Stimulated activated CD4-positive, alpha-beta T cell treated with anti-CD3 and anti-CD28 coated beads, Interleukin-2, amount 100 ng/mL, for 4 hours (primary cell): Measurements from ENCODE around the gene HMGA1.

Source experiments
- DNase-seq: peaks from one replicate; pipeline ENCODE4 v3.0.0-alpha.2; 2020; ENCODE audit warnings: low read depth

Gene HMGA1

GRCh38 chr6:34223956-34224940, 12.4 kb upstream of the HMGA1 start:
- peak; percentile 94 for DNase-seq

DNA sequence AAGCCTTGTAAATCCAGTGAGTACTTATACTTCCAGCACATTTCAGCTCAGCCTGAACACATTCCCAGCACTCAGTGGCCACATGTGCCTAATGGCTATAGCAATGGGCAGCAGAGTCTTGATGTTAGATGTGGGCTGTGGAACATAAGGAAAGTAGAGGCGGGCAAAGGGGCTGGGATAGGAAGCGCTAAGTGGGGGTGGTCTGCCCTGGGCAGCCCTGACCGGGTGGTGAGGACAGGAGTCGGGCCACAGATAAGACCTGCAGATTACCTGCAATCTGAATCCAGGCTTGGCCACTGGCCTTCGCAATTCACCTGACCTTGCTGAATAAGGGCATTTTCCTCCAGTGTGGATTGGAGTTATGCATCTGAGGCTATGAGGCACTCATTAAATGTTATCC, 11.1 kb upstream of the HMGA1 start:
- DNase-seq = no peak

- no peak for DNase-seq
These were observed 10.6 kb upstream of the HMGA1 start for GRCh38 chr6:34226066-34226465.

GRCh38 chr6:34226731-34227586, 9.7 kb upstream of the HMGA1 start:
- no peak for DNase-seq

DNA sequence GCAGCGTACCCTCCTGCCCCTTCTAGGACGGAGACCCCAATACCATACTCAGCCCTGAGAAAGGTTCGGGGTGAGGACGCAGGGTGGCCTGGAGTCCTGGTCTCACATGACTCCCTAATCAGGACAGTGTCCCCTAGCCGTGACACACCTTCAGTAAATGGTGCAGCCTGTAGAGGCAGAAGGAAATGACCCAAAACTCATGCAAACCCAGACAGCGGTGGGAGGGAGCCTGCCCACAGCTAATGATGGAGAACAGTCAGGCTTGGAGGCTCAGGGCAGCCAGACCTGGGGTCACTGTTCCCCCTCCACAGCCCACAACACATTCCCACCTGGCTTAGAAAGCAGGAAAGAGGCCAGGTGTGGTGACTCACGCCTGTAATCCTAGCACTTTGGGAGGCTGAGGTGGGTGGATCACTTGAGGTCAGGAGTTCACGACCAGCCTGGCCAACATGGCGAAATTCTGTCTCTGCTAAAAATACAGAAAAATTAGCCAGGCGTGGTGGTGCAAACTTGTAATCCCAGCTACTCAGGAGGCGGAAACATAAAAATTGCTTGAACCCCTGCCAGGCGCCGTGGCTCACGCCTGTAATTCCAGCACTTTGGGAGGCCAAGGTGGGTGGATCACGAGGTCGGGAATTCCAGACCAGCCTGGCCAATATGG, 8.8 kb upstream of the HMGA1 start:
- no peak for DNase-seq

DNA sequence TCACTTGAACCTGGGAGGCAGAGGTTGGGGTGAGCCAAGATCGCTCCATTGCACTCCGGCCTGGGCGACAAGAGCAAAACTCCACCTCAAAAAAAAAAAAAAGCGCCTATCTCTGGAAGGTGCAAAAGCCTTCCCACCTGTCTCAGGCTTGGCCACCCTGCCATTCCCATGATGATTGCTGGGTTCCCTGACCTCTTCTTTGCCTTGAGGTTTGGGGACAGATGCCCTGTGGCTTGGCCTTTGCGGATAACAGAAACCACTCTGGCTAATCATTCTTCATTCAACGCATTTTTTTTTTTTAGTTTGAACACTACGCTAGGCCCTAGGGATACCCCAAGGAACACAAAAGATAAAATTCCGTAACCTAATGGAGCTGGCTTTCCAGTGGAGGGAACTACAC, 6.8 kb upstream of the HMGA1 start:
- no peak for DNase-seq

DNA sequence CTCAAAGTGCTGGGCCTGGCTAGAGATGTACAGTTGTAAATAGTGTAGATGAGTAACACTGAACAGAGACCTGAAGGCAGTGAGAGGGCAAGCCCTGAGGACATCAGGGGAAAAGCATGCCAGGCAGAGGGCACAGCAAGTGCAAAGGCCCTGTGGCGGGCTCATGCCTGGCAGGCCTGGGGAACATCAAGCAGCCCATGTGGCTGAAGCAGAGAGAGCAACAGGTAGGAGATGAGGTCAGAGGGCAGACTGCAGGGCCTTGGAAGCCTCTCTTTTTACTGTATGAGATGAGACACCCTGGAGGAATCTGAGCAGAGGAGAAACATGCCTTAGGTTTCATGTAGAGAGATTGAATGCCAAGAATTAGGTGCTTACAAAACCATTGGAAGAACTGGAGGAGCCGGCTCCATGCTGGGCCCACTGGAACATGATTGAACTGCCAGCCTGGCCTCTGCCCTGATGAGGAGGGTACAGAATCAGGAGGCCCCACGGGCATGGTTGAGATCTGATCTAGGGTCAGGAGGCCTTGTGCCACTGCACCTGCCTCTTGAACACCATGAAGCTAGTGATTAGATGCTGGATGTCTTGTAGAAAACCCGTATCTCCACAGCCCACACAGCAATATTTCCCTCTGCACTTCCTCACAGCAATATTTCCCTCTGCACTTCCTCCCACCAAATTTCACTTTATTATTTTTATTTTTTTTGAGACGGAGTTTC, 5.9 kb upstream of the HMGA1 start:
- no peak for DNase-seq

- DNase-seq = no peak
These were observed 4.9 kb upstream of the HMGA1 start for GRCh38 chr6:34231566-34232336.

GRCh38 chr6:34232901-34233300, 3.8 kb upstream of the HMGA1 start:
- no peak for DNase-seq

DNA sequence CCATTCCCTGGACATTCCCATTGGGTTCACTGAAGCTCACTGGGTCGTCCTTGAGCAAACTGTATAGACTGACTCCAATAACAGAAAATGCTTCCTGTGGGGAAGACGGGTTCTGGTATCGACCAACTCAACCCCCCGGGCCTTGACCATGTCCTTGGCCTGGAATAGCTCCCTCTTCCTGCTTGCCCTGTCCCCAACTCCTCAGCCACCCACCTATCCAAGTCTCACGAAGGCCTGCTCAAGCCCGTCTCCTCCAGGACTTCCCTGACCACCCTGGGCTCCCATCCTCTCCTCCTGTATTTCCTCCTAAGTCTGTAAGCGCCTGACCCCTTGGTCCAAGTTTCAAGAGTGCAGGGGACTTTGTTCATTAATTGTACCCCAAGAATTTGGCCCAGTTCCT, 2.8 kb upstream of the HMGA1 start:
- DNase-seq = no peak

DNA sequence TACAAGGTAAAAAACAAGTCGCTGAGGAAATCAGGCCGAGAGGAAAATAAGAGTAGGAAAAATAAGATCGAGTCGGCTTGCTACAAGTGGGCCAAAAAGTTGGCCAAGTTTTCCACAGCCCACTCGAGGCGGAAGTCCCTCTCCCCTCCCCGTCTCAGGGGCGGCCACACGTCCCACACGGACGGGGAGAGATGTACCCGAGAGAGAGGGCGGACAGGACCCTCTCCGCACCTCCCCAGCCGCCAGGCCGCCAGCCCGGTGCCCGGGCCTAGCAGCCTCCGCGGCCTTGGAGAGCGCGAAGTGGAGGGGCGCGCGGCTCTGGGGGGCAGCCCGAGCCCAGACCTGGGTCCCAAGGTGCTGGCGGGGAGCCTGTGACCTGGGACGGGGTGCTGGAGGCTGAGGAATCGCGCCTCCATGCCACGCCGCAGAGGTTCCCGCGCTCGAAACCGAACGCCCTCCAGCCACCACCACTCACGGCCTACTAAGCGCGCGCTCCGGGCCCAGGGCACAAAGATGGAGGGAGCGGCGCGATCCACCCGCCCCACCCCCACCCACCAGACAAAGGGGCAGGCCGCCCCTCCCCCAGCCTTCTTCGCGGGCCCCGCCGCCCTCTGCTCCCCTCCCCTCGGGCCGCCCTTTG, 1.9 kb upstream of the HMGA1 start:
- DNase-seq = no peak

GRCh38 chr6:34235307-34236130, 1.2 kb upstream of the HMGA1 start:
- peak; percentile 72 for DNase-seq

DNA sequence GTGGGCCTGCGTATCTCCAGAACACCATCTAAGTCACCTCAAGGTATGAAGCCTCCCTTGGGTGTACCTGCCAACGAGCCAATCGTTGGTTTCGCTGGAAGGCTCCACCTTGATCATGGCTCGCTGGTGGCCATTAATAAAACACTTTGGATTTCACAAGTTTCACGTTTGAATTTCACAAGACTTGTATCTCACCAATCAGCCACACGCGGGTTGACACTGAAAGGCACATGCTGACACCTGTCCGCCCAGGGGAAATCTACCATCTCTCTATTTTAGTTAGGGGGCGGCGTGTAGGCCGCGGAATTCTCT, 586 bp upstream of the HMGA1 start:
- no peak for DNase-seq

- DNase-seq = no peak
These were observed 646 bp downstream of the HMGA1 start for GRCh38 chr6:34237316-34237721.

GRCh38 chr6:34237722-34238584, 1.3 kb downstream of the HMGA1 start:
- DNase-seq = peak; percentile 72

DNA sequence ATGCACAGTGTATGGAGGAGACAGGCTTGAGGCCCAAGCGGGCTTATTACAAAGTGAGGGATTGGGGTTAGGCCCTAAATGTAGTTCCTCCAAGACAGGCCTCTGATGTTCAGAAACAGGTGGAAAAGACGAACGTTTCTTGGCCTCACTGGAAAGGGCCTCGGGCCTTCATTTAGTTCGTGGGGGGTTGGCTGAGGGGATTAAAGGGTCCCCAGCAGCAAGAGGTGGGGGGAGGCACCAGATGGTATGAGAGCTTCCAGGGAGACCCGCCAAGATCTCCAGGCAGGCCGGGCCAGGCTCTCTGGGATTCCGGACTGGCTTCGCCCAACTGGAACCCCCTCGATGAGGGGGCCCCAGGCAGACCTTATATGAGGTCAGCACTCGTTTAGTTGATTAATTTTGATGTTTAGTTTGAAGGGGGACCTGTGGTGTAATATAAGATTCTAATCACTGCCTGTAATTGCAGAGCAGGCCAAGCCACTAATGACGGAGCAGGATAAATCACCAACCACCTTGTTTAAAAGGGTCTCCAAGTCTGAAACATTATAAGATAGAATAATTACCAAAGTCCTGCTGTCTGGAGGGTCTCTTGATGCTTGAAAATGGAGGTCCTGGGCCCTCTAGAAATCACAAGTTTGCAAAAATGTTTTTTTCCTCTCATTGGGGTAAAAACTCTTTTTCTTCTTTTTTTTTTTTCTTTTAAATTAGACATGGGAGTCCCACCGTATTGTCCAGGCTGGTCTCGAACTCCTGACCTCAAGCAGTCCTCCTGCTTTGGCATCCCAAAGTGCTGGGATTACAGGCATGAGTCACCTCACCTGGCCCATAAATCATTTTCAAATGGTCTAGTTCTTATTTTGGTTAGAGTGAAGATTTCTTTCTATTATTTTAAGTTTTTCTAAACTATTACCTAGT, 2.2 kb downstream of the HMGA1 start:
- no peak for DNase-seq

DNA sequence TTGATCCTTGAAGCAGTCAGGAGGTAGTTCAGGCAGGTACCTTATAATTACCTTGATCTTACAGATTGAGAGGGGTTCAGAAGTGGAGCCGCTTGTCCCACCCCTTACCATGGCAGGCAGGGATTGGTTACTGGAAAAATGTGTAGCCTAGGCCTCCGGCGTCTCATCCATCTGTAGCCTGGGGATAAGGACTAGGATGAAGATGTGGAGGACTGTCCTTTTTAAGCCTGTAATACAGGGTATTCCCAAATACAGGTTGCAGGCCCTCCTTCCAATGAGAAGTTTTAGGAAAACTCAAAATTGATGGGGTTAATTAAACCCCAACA, 2.8 kb downstream of the HMGA1 start:
- DNase-seq = no peak

DNA sequence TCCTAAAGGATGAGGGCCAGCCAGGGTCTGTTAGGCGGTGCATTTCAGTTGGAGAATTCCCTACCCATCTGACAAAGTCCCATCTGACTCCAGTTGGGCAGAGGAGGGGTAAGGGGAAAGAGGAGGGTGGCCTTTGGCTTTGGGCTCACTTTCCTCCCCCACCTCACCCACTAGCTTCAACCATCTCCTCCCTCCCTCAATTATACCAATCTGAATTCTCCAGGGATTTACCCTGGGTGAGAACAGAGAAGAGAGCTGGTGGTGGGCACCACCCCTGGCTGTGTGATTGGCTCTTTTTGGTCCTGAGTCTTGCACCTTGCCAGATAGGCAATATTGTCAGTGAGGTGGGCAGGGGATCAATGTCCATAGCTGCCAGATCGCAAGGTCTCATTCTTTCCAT, 3.2 kb downstream of the HMGA1 start:
- DNase-seq = no peak
